A549 (cell line): ENCODE measurements around the gene LECT2. TPM values are rescaled to one million over a fixed set of nuclear protein-coding genes. Genes with fewer than 3 reads are reported as not detected.

ENCODE experiments used
- ATAC-seq, 2 experiments: fragments of 200-7000 bp in 1 of 2; fragments of >200 bp in 1 of 2; cut with Nextera tagmentation in 1 of 2; cut with Tn5 transposase in 1 of 2; 3 replicates each; pipeline versions ENCODE4 v1.8.0 to v1.9.1; 2018 to 2020; ENCODE audit warnings: mild to moderate bottlenecking in 1 of 2, moderate library complexity in 1 of 2
- CTCF ChIA-PET: fragments of 300-600 bp; sonication (Branson Sonifier 250); formaldehyde crosslinking; extraction: SDS; loops from one replicate; lab custom pipeline; 2021; ENCODE audit warnings: antibody characterized with exemption, inconsistent platforms; lab: Yijun Ruan, JAX
- POLR2A ChIA-PET: fragments of 350-600 bp; formaldehyde crosslinking; extraction: SDS; loops from one replicate; lab custom pipeline; 2021; ENCODE audit warnings: antibody characterized with exemption, inconsistent platforms; lab: Yijun Ruan, JAX
- DNase-seq, 2 experiments: peaks; one replicate each; pipeline versions ENCODE4 v3.0.0 to v3.0.0-alpha.2; 2011 to 2016; ENCODE audit warnings: low read depth in 1 of 2, low spot score in 1 of 2
- FAIRE-seq: peaks from 2 replicates; lab custom pipeline; 2011; peaks lifted over from hg19 to GRCh38; lab: Jason Lieb, UNC
- H3K27ac ChIP-seq, 2 experiments: fragments of >200 bp; sonication (Bioruptor Twin); formaldehyde crosslinking; 3 replicates each; pipeline ENCODE4 v1.5.1; 2016 to 2017
- H3K4me1 ChIP-seq: fragments of >200 bp; sonication (Bioruptor Twin); formaldehyde crosslinking; 3 replicates; pipeline ENCODE4 v1.6.1; 2016
- H3K4me2 ChIP-seq: fragments of >200 bp; sonication (Bioruptor Twin); formaldehyde crosslinking; 3 replicates; pipeline ENCODE4 v1.6.1; 2016
- H3K4me3 ChIP-seq: fragments of >200 bp; sonication (Bioruptor Twin); formaldehyde crosslinking; 3 replicates; pipeline ENCODE4 v1.5.1; 2016
- H3K9me3 ChIP-seq: fragments of >200 bp; sonication (Bioruptor Twin); formaldehyde crosslinking; 3 replicates; pipeline ENCODE4 v1.6.1; 2016
- BCL3 ChIP-seq: fragments of >200 bp; sonication (Bioruptor Twin); formaldehyde crosslinking; IDR thresholded peaks from 3 replicates; pipeline ENCODE4 v1.6.1; 2016
- CBX8 ChIP-seq: fragments of 200-600 bp; sonication (generic); IDR thresholded peaks from 2 replicates; pipeline ENCODE4 v1.6.1; 2016
- CTCF ChIP-seq: fragments of >200 bp; sonication (Bioruptor Twin); formaldehyde crosslinking; IDR thresholded peaks from 3 replicates; pipeline ENCODE4 v1.5.1; 2016
- EHF ChIP-seq: fragments of 250-450 bp; sonication (Bioruptor Pico); IDR thresholded peaks from 2 replicates; pipeline ENCODE4 v1.5.0; 2020; ENCODE audit warnings: mild to moderate bottlenecking
- EHMT2 ChIP-seq: fragments of 200-600 bp; sonication (generic); IDR thresholded peaks from 2 replicates; pipeline ENCODE4 v1.6.1; 2016; ENCODE audit warnings: antibody characterized with exemption, low read depth, mild to moderate bottlenecking, moderate library complexity
- ELK1 ChIP-seq: fragments of 150-350 bp; IDR thresholded peaks from 2 replicates; pipeline ENCODE4 v1.6.1; 2014; ENCODE audit warnings: low read depth, mild to moderate bottlenecking, low read length
- FOXS1 ChIP-seq: fragments of 250-450 bp; sonication (Bioruptor Pico); IDR thresholded peaks from 2 replicates; pipeline ENCODE4 v1.5.0; 2020; ENCODE audit warnings: mild to moderate bottlenecking, moderate library complexity
- GATA3 ChIP-seq: IDR thresholded peaks from 2 replicates; pipeline ENCODE4 v1.6.1; 2012; ENCODE audit warnings: borderline replicate concordance
- HDAC2 ChIP-seq: fragments of 200-600 bp; sonication (generic); IDR thresholded peaks from 2 replicates; pipeline ENCODE4 v1.6.1; 2016
- HES2 ChIP-seq: fragments of >200 bp; sonication (Bioruptor Twin); formaldehyde crosslinking; IDR thresholded peaks from 2 replicates; pipeline ENCODE4 v1.6.1; 2016
- HMGXB4 ChIP-seq: fragments of 250-450 bp; sonication (Bioruptor Pico); IDR thresholded peaks from 2 replicates; pipeline ENCODE4 v1.5.0; 2021; ENCODE audit warnings: mild to moderate bottlenecking, moderate library complexity, borderline replicate concordance
- HOXB13 ChIP-seq: fragments of 250-450 bp; sonication (Bioruptor Pico); IDR thresholded peaks from 2 replicates; pipeline ENCODE4 v1.5.0; 2020; ENCODE audit warnings: low read depth, mild to moderate bottlenecking, moderate library complexity
- MAFK ChIP-seq: fragments of 450-650 bp; IDR thresholded peaks from 2 replicates; pipeline ENCODE4 v1.6.1; 2014; ENCODE audit not compliant: partially characterized antibody
- MAX ChIP-seq: IDR thresholded peaks from 2 replicates; pipeline ENCODE4 v1.6.1; 2012
- MYC ChIP-seq: IDR thresholded peaks from 2 replicates; pipeline ENCODE4 v1.6.1; 2012; ENCODE audit warnings: mild to moderate bottlenecking, inconsistent platforms, low read length, improper control_type of control experiment, borderline replicate concordance
- NR3C1 ChIP-seq: fragments of >200 bp; sonication (Bioruptor Twin); formaldehyde crosslinking; IDR thresholded peaks from 3 replicates; pipeline ENCODE4 v1.6.1; 2017
- POLR2AphosphoS2 ChIP-seq: conservative IDR thresholded peaks from 2 replicates; pipeline ENCODE4 v1.6.1; 2012; ENCODE audit warnings: low read length, improper control_type of control experiment, inconsistent platforms
- RAD21 ChIP-seq, 2 experiments: fragments of >200 bp in 1 of 2; sonication (Bioruptor Twin) in 1 of 2; formaldehyde crosslinking in 1 of 2; IDR thresholded peaks in 1 of 2; conservative IDR thresholded peaks in 1 of 2; 2 replicates in 1 of 2; 3 replicates in 1 of 2; pipeline ENCODE4 v1.6.1; 2012 to 2018; ENCODE audit warnings: inconsistent platforms in 1 of 2
- SMC3 ChIP-seq: fragments of >200 bp; sonication (Bioruptor Twin); formaldehyde crosslinking; IDR thresholded peaks from 3 replicates; pipeline ENCODE4 v1.6.1; 2018; ENCODE audit warnings: inconsistent platforms
- TFCP2L1 ChIP-seq: fragments of 250-450 bp; sonication (Bioruptor Pico); IDR thresholded peaks from 2 replicates; pipeline ENCODE4 v1.5.0; 2021; ENCODE audit warnings: mild to moderate bottlenecking
- USF2 ChIP-seq: fragments of 450-650 bp; IDR thresholded peaks from 2 replicates; pipeline ENCODE4 v1.6.1; 2014; ENCODE audit warnings: antibody characterized with exemption
- WGBS: methylation state at CpG from one replicate; pipeline ENCODE4 v1.1.6; 2017; ENCODE audit errors: missing lambda C conversion rate; 5-methylcytosine and 5-hydroxymethylcytosine counted together
- polyA plus RNA-seq, 4 experiments: library from polyadenylated mRNA; depleted of rRNA in 3 of 4; stranded (reverse); fragments of >200 nt; fragmentation: RNase III in 1 of 4; extraction: RNeasy Plus Mini Kit Qiagen cat#74134 plus additional on column Dnase treatment in 1 of 4; gene quantifications; 2 replicates in 3 of 4; 3 replicates in 1 of 4; pipeline ENCODE4 v1.2.3, GENCODE V29; 2011 to 2017

Gene LECT2
- polyA plus RNA-seq, 2 of the 4 experiments (the other 2 are of a cell fraction), result not detected

GRCh38 chr5:135944967-135945560 is 9.7 kb downstream of the LECT2 start:
- peaks cover 15% of the 10 kb centered on the region for H3K4me1 ChIP-seq
- 1% methylated on average over 3 of the region's 3 CpGs for WGBS
- ChIA-PET CTCF (interaction anchor here (0.6 to 2.5 kb wide), 54 partner anchors 8 to 224 kb away, joined by 3 to 40 read pairs (median 4); partner anchors contain the start of gene IL9), POLR2A (interaction anchor here (0.7 to 1.5 kb wide), 2 partner anchors 84 to 90 kb away, joined by 3 to 6 read pairs; partner anchors contain the start of gene TGFBI)
- peak overlapping the region; percentile 6; the same call in 2 of the 3 replicates for H3K4me2 ChIP-seq
- ATAC-seq (peak; percentile 74 to 89; a peak in 5 of 6 replicates), DNase-seq (peak; percentile 44 to 89), FAIRE-seq (peak; percentile 98)
- no peak overlapping the region for H3K4me3 ChIP-seq
- H3K9me3 ChIP-seq, result no peaks in the 10 kb centered on the region
- H3K27ac ChIP-seq, result peak overlapping the region; percentile 55 to 63
- TF ChIP-seq CTCF, result peak; percentile 93
- TF ChIP-seq TFCP2L1, result no peak
- no peak for TF ChIP-seq NR3C1
- TF ChIP-seq POLR2AphosphoS2, result no peak
- peak; percentile 95 for TF ChIP-seq SMC3
- peak; percentile 94 to 96 for TF ChIP-seq RAD21 (conservative IDR thresholded peaks at IDR 0.05 in 1 of 2, IDR thresholded peaks at IDR 0.05 in 1 of 2)

- H3K9me3 ChIP-seq, result no peaks in the 10 kb centered on the region
- peaks cover 15% of the 10 kb centered on the region for H3K4me1 ChIP-seq
- FAIRE-seq (no peak), DNase-seq (no peak), ATAC-seq (no peak)
- no peak overlapping the region for H3K4me3 ChIP-seq
- CTCF ChIA-PET, result interaction anchor here (0.6 to 2.5 kb wide), 41 partner anchors 8 to 225 kb away, joined by 3 to 40 read pairs (median 6); partner anchors contain the start of gene IL9
- H3K4me2 ChIP-seq, result peak overlapping the region; percentile 6; the same call in 1 of the 3 replicates
- TF ChIP-seq MYC, result no peak
- TF ChIP-seq HDAC2, result no peak
- no peak for TF ChIP-seq BCL3
- TF ChIP-seq EHMT2, result no peak
- peak overlapping the region; percentile 35 to 47; a peak in 1 of 6 replicates for H3K27ac ChIP-seq
- POLR2A ChIA-PET, result interaction anchor here (1.5 kb wide), 1 partner anchor 91 kb away, joined by 6 read pairs; no protein-coding TSS in a partner anchor
Measured at GRCh38 chr5:135944564-135944963, 10.2 kb downstream of the LECT2 start.

- Histone ChIP-seq H3K4me2 (no peak overlapping the region), H3K9me3 (no peaks in the 10 kb centered on the region), H3K4me3 (no peak overlapping the region), H3K27ac (peak overlapping the region in 1 of 2 experiments; percentile 13; a peak in 2 of 6 replicates), H3K4me1 (peaks cover 15% of the 10 kb centered on the region)
- no peak for FAIRE-seq
- 71% methylated on average over 3 of the region's 3 CpGs for WGBS
- no peak for DNase-seq
- no peak; a peak in 1 of 6 replicates for ATAC-seq
- POLR2A ChIA-PET, result no interaction called here
- CTCF ChIA-PET, result interaction anchor here (0.7 to 2.7 kb wide), 10 partner anchors 10 to 269 kb away, joined by 3 to 12 read pairs (median 4); no protein-coding TSS in a partner anchor
- TF ChIP-seq CBX8, result no peak
- no peak for TF ChIP-seq GATA3
- TF ChIP-seq ELK1, result no peak
- TF ChIP-seq MAX, result no peak
- no peak for TF ChIP-seq NR3C1
- TF ChIP-seq EHF (CRISPR knock-in tag), result no peak
- TF ChIP-seq HOXB13 (CRISPR knock-in tag), result no peak
- no peak for TF ChIP-seq MAFK
- TF ChIP-seq CTCF, result no peak
- TF ChIP-seq HMGXB4, result no peak
- TF ChIP-seq USF2, result no peak
- no peak for TF ChIP-seq HES2
- TF ChIP-seq MYC, result no peak
- no peak for TF ChIP-seq FOXS1 (CRISPR knock-in tag)
Measured at GRCh38 chr5:135942202-135942771, 12.5 kb downstream of the LECT2 start.
